ENCODE measurements around the gene GOLGA2. TPM values are rescaled to one million over a fixed set of nuclear protein-coding genes. Genes with fewer than 3 reads are reported as not detected.

Gene GOLGA2
- total and polyA plus RNA-seq, 2 of the 4 experiments (the other 2 are of a cell fraction) = 118 to 146 TPM

DNA sequence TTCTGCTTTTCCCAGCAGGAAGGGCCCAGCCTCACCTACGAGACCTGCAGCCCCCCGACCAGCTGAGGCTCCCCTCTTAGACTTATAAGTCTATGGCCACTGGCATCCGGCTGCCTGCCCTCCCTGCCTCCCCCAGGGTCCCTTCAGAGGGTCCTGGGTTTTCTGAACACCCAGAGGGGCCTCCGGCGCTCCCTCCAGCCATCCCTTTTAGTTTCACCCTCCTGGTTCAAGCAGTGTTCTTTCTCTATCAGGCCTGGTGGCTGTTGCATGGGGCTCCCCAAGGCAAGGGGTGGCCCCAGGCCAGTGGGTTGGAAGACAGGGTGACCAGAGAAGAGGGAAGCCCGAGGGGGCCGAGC lies 21.8 kb downstream of the GOLGA2 start:
- no peak overlapping the region for H3K18ac ChIP-seq (ENCODE audit: low read depth, low read length)
- no peak overlapping the region for H2AK5ac ChIP-seq (ENCODE audit: low read depth, low read length)
- CTCF ChIA-PET = no interaction called here
- no peak overlapping the region for H4K91ac ChIP-seq (ENCODE audit: insufficient read depth, low read depth, low read length)
- no peaks in the 10 kb centered on the region for H3K9me1 ChIP-seq (ENCODE audit: insufficient read depth, low read length)
- in situ Hi-C loops (cut with MboI; ENCODE audit: low sequenced_read_pairs) (no loop called here), intact Hi-C loops (cut with micrococcal nuclease) (no loop called here), dilution Hi-C loops (cut with HindIII; ENCODE audit: low sequenced_read_pairs, unreplicated experiment) (no loop called here)
- H3K79me1 ChIP-seq (ENCODE audit: low read depth in 1 of 2, low read length in 2 of 2) = no peaks in the 10 kb centered on the region
- H3K56ac ChIP-seq (ENCODE audit: extremely low read depth, insufficient read depth, low read length) = no peak overlapping the region
- H4K20me1 ChIP-seq (ENCODE audit: insufficient read depth, low read length) = peaks cover 18% of the 10 kb centered on the region
- no peak overlapping the region for H3K27ac ChIP-seq (ENCODE audit: insufficient read depth, low read length)
- H2BK20ac ChIP-seq (ENCODE audit: low read depth, low read length) = no peak overlapping the region
- BruUV-seq (replicated peaks) = no TSS peak
- no peak overlapping the region for H2BK15ac ChIP-seq (ENCODE audit: low read depth, low read length)
- no peak overlapping the region for H2AK9ac ChIP-seq (replicated peaks; ENCODE audit: low read depth, low read length, poor library complexity)
- H4K5ac ChIP-seq (ENCODE audit: low read depth, low read length) = no peak overlapping the region
- H3K36me3 ChIP-seq (ENCODE audit: control insufficient read depth, insufficient read depth, low read length) = peaks cover 34% of the 10 kb centered on the region
- POLR2A ChIA-PET (ENCODE audit: unreplicated experiment) = interaction anchor here (0.6 kb wide), 1 partner anchor 117 kb away, joined by 6 read pairs; the partner anchor contains the start of gene URM1
- H4K8ac ChIP-seq (ENCODE audit: low read depth in 2 of 2, low read length in 2 of 2) = no peak overlapping the region
- H3K9ac ChIP-seq (ENCODE audit: low read depth, low read length) = no peak overlapping the region
- no peak for TF ChIP-seq BHLHE40 (IDR thresholded peaks at IDR 0.05; ENCODE audit: low read depth, low read length)
- TF ChIP-seq CTCF (conservative IDR thresholded peaks at IDR 0.05; ENCODE audit: low read depth, low read length) = no peak
- no peak for TF ChIP-seq CHD1 (IDR thresholded peaks at IDR 0.05; ENCODE audit: low read depth, low read length)
- TF ChIP-seq RCOR1 (IDR thresholded peaks at IDR 0.05; ENCODE audit: insufficient replicate concordance, low read length) = no peak
- no peak for TF ChIP-seq MAZ (IDR thresholded peaks at IDR 0.05; ENCODE audit: borderline replicate concordance, low read depth, low read length)
- no peak for TF ChIP-seq MXI1 (IDR thresholded peaks at IDR 0.05; ENCODE audit: borderline replicate concordance, low read depth, low read length)
- no peak overlapping the region for H2BK120ac ChIP-seq (ENCODE audit: low read depth, low read length)
- H3K27me3 ChIP-seq (ENCODE audit: control insufficient read depth, insufficient read depth, low read length) = no peaks in the 10 kb centered on the region
- no peak overlapping the region for H3K14ac ChIP-seq (replicated peaks; ENCODE audit: low read depth, low read length)
- ATAC-seq (ENCODE audit: low read depth) = no peak
- 91% methylated on average over 3 of the region's 7 CpGs; no CpG with 5 or more reads in 1 of the 2 experiments for WGBS, 2 experiments (ENCODE audit: extremely low coverage in 2 of 2, insufficient read length in 1 of 2)
- no peak overlapping the region for H3K4me3 ChIP-seq (ENCODE audit: insufficient read depth, low read depth, low read length)
- H3K23ac ChIP-seq (ENCODE audit: low read depth, low read length) = no peak overlapping the region
- no peak overlapping the region for H3K4me2 ChIP-seq (ENCODE audit: low read depth, low read length)
- no peak for DNase-seq
- no peak overlapping the region for H3K4ac ChIP-seq (ENCODE audit: low read depth, low read length)
- no peaks in the 10 kb centered on the region for H3K4me1 ChIP-seq (ENCODE audit: control insufficient read depth, insufficient read depth, low read length)
- H2AFZ ChIP-seq (replicated peaks; ENCODE audit: low read length, poor library complexity) = no peak overlapping the region
- no peaks in the 10 kb centered on the region for H3K9me3 ChIP-seq (ENCODE audit: control insufficient read depth, insufficient read depth, low read length)
- no peak overlapping the region for H2BK5ac ChIP-seq (ENCODE audit: low read depth, low read length, poor library complexity, severe bottlenecking)
